Uterus (tissue), 4 donors: ENCODE results near the gene ZNF516. TPM values are rescaled to one million over a fixed set of nuclear protein-coding genes. Genes with fewer than 3 reads are reported as not detected.

Experiments used
- DNase-seq, 2 donors: peaks; one replicate each; pipeline ENCODE4 v3.0.0-alpha.2; 2019 to 2020
- H3K27ac ChIP-seq, 2 donors: fragments of 200-600 bp; sonication (generic); 1 replicate in 1 of 2; 2 replicates in 1 of 2; pipeline ENCODE4 v1.5.1; 2016 to 2018
- H3K27me3 ChIP-seq, 2 donors: fragments of 200-600 bp; sonication (generic); one replicate each; pipeline ENCODE4 v1.5.1; 2018 to 2019; ENCODE audit warnings: control low read depth in 1 of 2
- H3K36me3 ChIP-seq, 2 donors: fragments of 200-600 bp; sonication (generic); one replicate each; pipeline ENCODE4 v1.5.1; 2019; ENCODE audit warnings: control low read depth in 1 of 2
- H3K4me1 ChIP-seq, 2 donors: fragments of 200-600 bp; sonication (generic); one replicate each; pipeline ENCODE4 v1.5.1; 2018 to 2019; ENCODE audit warnings: control low read depth in 1 of 2
- H3K4me3 ChIP-seq, 2 donors: fragments of 200-600 bp; sonication (generic); 1 replicate in 1 of 2; 2 replicates in 1 of 2; pipeline ENCODE4 v1.5.1; 2018 to 2019; ENCODE audit warnings: mild to moderate bottlenecking in 1 of 2
- H3K9me3 ChIP-seq, 2 donors: fragments of 200-600 bp; sonication (generic); one replicate each; pipeline ENCODE4 v1.5.1; 2019; ENCODE audit warnings: control low read depth in 1 of 2
- CTCF ChIP-seq, 4 experiments: fragments of 200-600 bp in 2 of 4; fragments of 450-650 bp in 2 of 4; sonication (generic) in 2 of 4; IDR thresholded peaks; one replicate each; pipeline ENCODE4 v1.5.1; 2016 to 2019; ENCODE audit warnings: antibody characterized with exemption in 4 of 4, mild to moderate bottlenecking in 2 of 4, moderate library complexity in 1 of 4
- POLR2A ChIP-seq, 2 donors: fragments of 450-650 bp; IDR thresholded peaks; one replicate each; pipeline ENCODE4 v1.6.1; 2016; ENCODE audit warnings: antibody characterized with exemption in 2 of 2, mild to moderate bottlenecking in 1 of 2, moderate library complexity in 1 of 2
- intact Hi-C: fragments of 100-400 bp; cut with DNase I; formaldehyde crosslinking; loops from one replicate; pipeline ENCODE4 v1.15.1; 2023; ENCODE audit warnings: low total_unique reads
- total RNA-seq, 4 donors: library from RNA; depleted of rRNA in 3 of 4; stranded (reverse); fragments of >200 nt in 3 of 4; gene quantifications; one replicate each; pipeline versions ENCODE4 v1.1.0 to v1.2.4, GENCODE V29; 2014 to 2023
- donor health status: DM: yes; HTN: yes; CAD: no.

Gene ZNF516
- total RNA-seq, 4 donors from 2014 or later, result 29.4 to 177 (median 65.7) TPM

- TF ChIP-seq POLR2A (IDR thresholded peaks at IDR 0.05) (no peak), CTCF (IDR thresholded peaks at IDR 0.05) (no peak)
- DNase-seq, result no peak
- peaks cover 13 to 24% of the 10 kb centered on the region in 2 donors for H3K4me1 ChIP-seq
Measured at GRCh38 chr18:76445741-76446232, 49.3 kb downstream of the ZNF516 start.

GRCh38 chr18:76445275-76445674, 49.8 kb downstream of the ZNF516 start:
- Histone ChIP-seq H3K36me3 (no peaks in the 10 kb centered on the region), H3K4me3 (no peak overlapping the region), H3K4me1 (peaks cover 13 to 24% of the 10 kb centered on the region in 2 donors), H3K9me3 (no peaks in the 10 kb centered on the region), H3K27me3 (no peaks in the 10 kb centered on the region), H3K27ac (peak overlapping the region; percentile 91 to 94)
- TF ChIP-seq POLR2A (IDR thresholded peaks at IDR 0.05) (no peak), CTCF (IDR thresholded peaks at IDR 0.05) (no peak)
- intact Hi-C loops, result no loop called here
- DNase-seq, result peak in 1 of 2 donors; percentile 59

More at GRCh38 chr18:76445741-76446232, 49.3 kb downstream of the ZNF516 start:
- H3K27me3 ChIP-seq, result no peaks in the 10 kb centered on the region
- H3K27ac ChIP-seq, result peak overlapping the region; percentile 91 to 94
- H3K36me3 ChIP-seq, result no peaks in the 10 kb centered on the region
- peak overlapping the region in 1 of 2 donors; percentile 33 for H3K4me3 ChIP-seq
- intact Hi-C loops, result no loop called here
- H3K9me3 ChIP-seq, result no peaks in the 10 kb centered on the region

- DNase-seq, result no peak
- Histone ChIP-seq H3K27ac (peak overlapping the region; percentile 91 to 94), H3K4me3 (no peak overlapping the region), H3K4me1 (peaks cover 16 to 23% of the 10 kb centered on the region in 2 donors), H3K36me3 (no peaks in the 10 kb centered on the region), H3K27me3 (no peaks in the 10 kb centered on the region), H3K9me3 (no peaks in the 10 kb centered on the region)
- intact Hi-C loops, result no loop called here
- TF ChIP-seq CTCF (IDR thresholded peaks at IDR 0.05), result no peak
- TF ChIP-seq POLR2A (IDR thresholded peaks at IDR 0.05), result no peak
Measured at GRCh38 chr18:76444446-76445105, 50.5 kb downstream of the ZNF516 start.

- no peaks in the 10 kb centered on the region for H3K36me3 ChIP-seq
- no peaks in the 10 kb centered on the region for H3K9me3 ChIP-seq
- intact Hi-C loops, result no loop called here
- no peak overlapping the region for H3K4me3 ChIP-seq
- DNase-seq, result no peak
- peak overlapping the region; percentile 91 to 94 for H3K27ac ChIP-seq
- H3K4me1 ChIP-seq, result peaks cover 14 to 16% of the 10 kb centered on the region in 2 donors
- TF ChIP-seq CTCF (IDR thresholded peaks at IDR 0.05) (no peak), POLR2A (IDR thresholded peaks at IDR 0.05) (no peak)
- H3K27me3 ChIP-seq, result no peaks in the 10 kb centered on the region
Measured at GRCh38 chr18:76443519-76444445, 51.3 kb downstream of the ZNF516 start.
